Fibroblast of lung (primary cell): ENCODE data around the gene CASKIN2. TPM values are rescaled to one million over a fixed set of nuclear protein-coding genes. Genes with fewer than 3 reads are reported as not detected.

Source experiments
- DNase-seq, 2 donors: peaks; one replicate each; pipeline versions ENCODE4 v3.0.0 to v3.0.0-alpha.2; 2010; ENCODE audit warnings: low read depth in 2 of 2
- H2AFZ ChIP-seq: 2 replicates; pipeline ENCODE4 v1.5.1; 2012; ENCODE audit warnings: low read length, control low read depth, inconsistent platforms
- H3K27ac ChIP-seq: 2 replicates; pipeline ENCODE4 v1.5.1; 2011; ENCODE audit warnings: low read length, control low read depth; ENCODE audit not compliant: insufficient read depth
- H3K27me3 ChIP-seq: 2 replicates; pipeline ENCODE4 v1.5.1; 2011; ENCODE audit warnings: mild to moderate bottlenecking, low read length; ENCODE audit not compliant: control insufficient read depth, insufficient read depth
- H3K36me3 ChIP-seq: 2 replicates; pipeline ENCODE4 v1.5.1; 2011; ENCODE audit warnings: low read length; ENCODE audit not compliant: control insufficient read depth, insufficient read depth
- H3K4me1 ChIP-seq: 2 replicates; pipeline ENCODE4 v1.5.1; 2011; ENCODE audit warnings: low read length; ENCODE audit not compliant: control insufficient read depth, insufficient read depth; ENCODE audit errors: extremely low read depth
- H3K4me2 ChIP-seq: 2 replicates; pipeline ENCODE4 v1.5.1; 2011; ENCODE audit warnings: low read length, control low read depth; ENCODE audit not compliant: insufficient read depth; ENCODE audit errors: extremely low read depth
- H3K4me3 ChIP-seq, 4 experiments: fragments of 200-600 bp in 1 of 4; sonication (generic) in 1 of 4; replicated peaks in 1 of 4; 2 replicates each; pipeline ENCODE4 v1.5.1; 2011 to 2016; ENCODE audit warnings: low read length in 4 of 4, low read depth in 3 of 4, mild to moderate bottlenecking in 3 of 4, control low read depth in 2 of 4, inconsistent platforms in 1 of 4, mixed read lengths in 1 of 4; ENCODE audit not compliant: insufficient read depth in 1 of 4; ENCODE audit errors: control extremely low read depth in 1 of 4
- H3K79me2 ChIP-seq: 2 replicates; pipeline ENCODE4 v1.5.1; 2012; ENCODE audit warnings: mild to moderate bottlenecking, low read length, inconsistent platforms; ENCODE audit not compliant: control insufficient read depth, insufficient read depth
- H3K9ac ChIP-seq: 2 replicates; pipeline ENCODE4 v1.5.1; 2011; ENCODE audit warnings: mild to moderate bottlenecking, low read length, control low read depth; ENCODE audit not compliant: insufficient read depth
- H3K9me3 ChIP-seq: 2 replicates; pipeline ENCODE4 v1.5.1; 2012; ENCODE audit warnings: low read depth, low read length; ENCODE audit not compliant: control insufficient read depth, insufficient read depth
- H4K20me1 ChIP-seq: 2 replicates; pipeline ENCODE4 v1.5.1; 2011; ENCODE audit warnings: low read length; ENCODE audit not compliant: control insufficient read depth, insufficient read depth; ENCODE audit errors: extremely low read depth
- EZH2 ChIP-seq: IDR thresholded peaks from 2 replicates; pipeline ENCODE4 v1.5.1; 2012; ENCODE audit warnings: low read length, control low read depth, mild to moderate bottlenecking; ENCODE audit errors: missing control alignments
- polyA plus RNA-seq, 2 donors: library from polyadenylated mRNA; depleted of rRNA in 1 of 2; stranded (reverse) in 1 of 2; unstranded in 1 of 2; fragments of >200 nt; gene quantifications; 2 replicates each; pipeline ENCODE4 v1.2.1, GENCODE V29; 2011 to 2012; ENCODE audit warnings: missing spikeins in 1 of 2
- total RNA-seq: library from RNA; depleted of rRNA; stranded (reverse); fragments of >200 nt; gene quantifications from 2 replicates; pipeline ENCODE4 v1.2.1, GENCODE V29; 2014
- TF ChIP-seq, protein P1 (sequence below), 2 donors: IDR thresholded peaks in 1 of 2; conservative IDR thresholded peaks in 1 of 2; 1 replicate in 1 of 2; 2 replicates in 1 of 2; pipeline ENCODE4 v1.5.1; 2011 to 2012; ENCODE audit warnings: low read length in 2 of 2, control low read depth in 1 of 2, inconsistent platforms in 1 of 2, low read depth in 1 of 2, mild to moderate bottlenecking in 1 of 2

The CASKIN2 gene
- total and polyA plus RNA-seq, 2 donors (not counting 1 experiment from before 2014, with no cell fraction given), result 3.4 to 8.3 TPM

DNA sequence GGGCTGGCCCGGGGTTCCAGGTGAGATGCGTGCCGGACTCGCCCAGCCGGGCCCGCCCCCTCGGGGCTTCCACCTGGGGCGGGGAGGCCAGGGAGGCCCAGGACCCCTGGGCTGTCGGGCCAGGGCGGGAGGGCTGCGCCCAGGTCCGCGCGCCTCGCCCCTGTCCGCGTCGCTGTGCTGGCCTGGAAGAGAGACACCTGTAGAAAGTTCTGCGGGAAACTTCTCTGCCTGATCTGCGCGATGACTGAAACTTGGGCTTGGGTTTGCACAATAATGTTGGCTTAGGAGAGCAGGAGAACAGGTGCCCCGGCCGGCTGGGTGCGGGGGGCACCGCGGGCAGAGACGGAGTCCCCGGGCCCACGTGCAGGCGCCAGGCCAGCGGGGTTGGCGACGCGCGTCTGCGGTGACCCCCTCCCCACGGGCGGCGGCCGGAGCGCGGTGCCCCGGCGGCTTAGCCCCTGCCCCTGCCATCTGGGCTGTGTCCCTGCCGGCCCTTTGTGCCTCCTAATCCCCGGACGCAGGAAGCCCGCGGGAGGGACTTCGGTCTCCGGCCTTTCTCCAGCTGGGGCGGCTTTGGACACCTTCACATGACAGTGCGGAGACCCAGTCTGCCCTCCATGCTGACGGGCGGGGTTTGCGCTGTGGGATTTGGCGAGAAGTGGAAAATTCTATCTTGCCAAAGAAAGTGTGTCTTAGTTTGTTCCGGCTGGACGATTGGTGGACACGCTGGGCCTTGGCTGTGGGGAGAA lies 10.6 kb upstream of the CASKIN2 start:
- H3K27ac ChIP-seq, result no peak overlapping the region
- TF ChIP-seq EZH2, result peak; percentile 90
- TF ChIP-seq, protein P1, sequence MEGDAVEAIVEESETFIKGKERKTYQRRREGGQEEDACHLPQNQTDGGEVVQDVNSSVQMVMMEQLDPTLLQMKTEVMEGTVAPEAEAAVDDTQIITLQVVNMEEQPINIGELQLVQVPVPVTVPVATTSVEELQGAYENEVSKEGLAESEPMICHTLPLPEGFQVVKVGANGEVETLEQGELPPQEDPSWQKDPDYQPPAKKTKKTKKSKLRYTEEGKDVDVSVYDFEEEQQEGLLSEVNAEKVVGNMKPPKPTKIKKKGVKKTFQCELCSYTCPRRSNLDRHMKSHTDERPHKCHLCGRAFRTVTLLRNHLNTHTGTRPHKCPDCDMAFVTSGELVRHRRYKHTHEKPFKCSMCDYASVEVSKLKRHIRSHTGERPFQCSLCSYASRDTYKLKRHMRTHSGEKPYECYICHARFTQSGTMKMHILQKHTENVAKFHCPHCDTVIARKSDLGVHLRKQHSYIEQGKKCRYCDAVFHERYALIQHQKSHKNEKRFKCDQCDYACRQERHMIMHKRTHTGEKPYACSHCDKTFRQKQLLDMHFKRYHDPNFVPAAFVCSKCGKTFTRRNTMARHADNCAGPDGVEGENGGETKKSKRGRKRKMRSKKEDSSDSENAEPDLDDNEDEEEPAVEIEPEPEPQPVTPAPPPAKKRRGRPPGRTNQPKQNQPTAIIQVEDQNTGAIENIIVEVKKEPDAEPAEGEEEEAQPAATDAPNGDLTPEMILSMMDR (conservative IDR thresholded peaks at IDR 0.05 in 1 of 2, IDR thresholded peaks at IDR 0.05 in 1 of 2; ENCODE audit: low read depth in 1 of 2, low read length in 2 of 2), result no peak

DNA sequence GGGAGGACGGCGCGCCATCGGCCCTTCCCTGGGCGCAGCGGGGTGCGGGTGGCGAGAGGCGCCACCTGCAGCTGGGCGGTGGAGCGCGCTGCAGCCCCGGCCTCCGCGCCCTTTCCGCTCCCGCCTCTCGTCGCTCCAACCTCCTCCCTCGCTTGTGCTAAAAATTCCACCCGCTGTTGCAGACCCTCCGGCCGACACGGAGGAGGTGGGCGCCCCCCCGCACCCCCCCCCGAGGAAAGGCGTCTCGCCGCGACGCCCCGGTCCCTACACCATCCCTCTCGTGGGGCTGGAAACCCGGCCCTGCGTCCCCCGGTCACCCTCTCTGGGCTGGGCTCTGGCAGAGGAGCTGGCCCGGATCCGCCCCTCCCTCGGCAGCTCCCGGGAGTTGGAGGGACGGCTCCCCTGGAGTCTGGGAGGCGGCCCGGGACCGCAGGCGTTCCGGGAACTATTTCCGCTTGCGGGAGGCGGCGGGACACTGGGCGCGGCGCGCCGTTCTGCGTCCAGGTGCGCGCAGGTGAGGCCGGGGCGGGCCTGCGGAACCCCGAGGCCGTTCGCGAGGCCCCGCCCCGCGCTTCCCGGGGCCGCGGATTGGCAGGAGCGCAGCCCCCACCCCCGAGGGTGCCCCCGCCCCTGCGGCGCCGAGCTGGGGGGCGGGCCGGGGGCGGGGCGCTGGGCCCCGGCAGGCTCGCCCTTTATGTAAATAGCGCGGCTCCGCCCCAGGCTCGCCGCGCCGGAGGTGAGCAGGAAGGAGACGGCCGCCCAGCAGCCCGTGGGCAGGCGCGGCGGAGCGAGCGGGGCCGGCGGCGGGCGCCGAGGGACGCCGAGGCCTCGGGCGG lies 9.9 kb upstream of the CASKIN2 start, which contains the start of gene LLGL2:
TSS of gene LLGL2 (plus strand) at position 728 of the 836 bp plus-strand sequence. CDS start 17,730 bp downstream, outside the sequence.
- H3K79me2 ChIP-seq, result no peaks in the 10 kb centered on the region
- peak within 1 kb of the TSS; percentile 17 to 49 (median 32) for H3K4me3 ChIP-seq
- peaks cover 11% of the 10 kb centered on the region for H3K27me3 ChIP-seq
- peak within 1 kb of the TSS; percentile 78 for H3K4me2 ChIP-seq
- H2AFZ ChIP-seq, result no peak within 1 kb of the TSS
- no peak within 1 kb of the TSS for H3K9ac ChIP-seq
- H3K4me1 ChIP-seq, result no peaks in the 10 kb centered on the region
- no peak within 1 kb of the TSS for H3K27ac ChIP-seq
- no peaks in the 10 kb centered on the region for H4K20me1 ChIP-seq
- DNase-seq, result peak; percentile 15 to 42
- H3K9me3 ChIP-seq, result no peaks in the 10 kb centered on the region
- H3K36me3 ChIP-seq, result no peaks in the 10 kb centered on the region
- no peak for TF ChIP-seq EZH2
- TF ChIP-seq, protein P1 (conservative IDR thresholded peaks at IDR 0.05 in 1 of 2, IDR thresholded peaks at IDR 0.05 in 1 of 2; ENCODE audit: low read depth in 1 of 2, low read length in 2 of 2), result peak; percentile 13 to 18

More for the DNA sequence above, 10.6 kb upstream of the CASKIN2 start:
- H3K9me3 ChIP-seq, result no peaks in the 10 kb centered on the region
- H3K9ac ChIP-seq, result no peak overlapping the region
- H3K4me2 ChIP-seq, result no peak overlapping the region
- peaks cover 11% of the 10 kb centered on the region for H3K27me3 ChIP-seq
- no peaks in the 10 kb centered on the region for H3K4me1 ChIP-seq
- H2AFZ ChIP-seq, result no peak overlapping the region
- peak overlapping the region in 1 of 4 experiments; percentile 20 for H3K4me3 ChIP-seq
- DNase-seq, result no peak
- H3K79me2 ChIP-seq, result no peaks in the 10 kb centered on the region
- no peaks in the 10 kb centered on the region for H4K20me1 ChIP-seq
- H3K36me3 ChIP-seq, result no peaks in the 10 kb centered on the region

DNA sequence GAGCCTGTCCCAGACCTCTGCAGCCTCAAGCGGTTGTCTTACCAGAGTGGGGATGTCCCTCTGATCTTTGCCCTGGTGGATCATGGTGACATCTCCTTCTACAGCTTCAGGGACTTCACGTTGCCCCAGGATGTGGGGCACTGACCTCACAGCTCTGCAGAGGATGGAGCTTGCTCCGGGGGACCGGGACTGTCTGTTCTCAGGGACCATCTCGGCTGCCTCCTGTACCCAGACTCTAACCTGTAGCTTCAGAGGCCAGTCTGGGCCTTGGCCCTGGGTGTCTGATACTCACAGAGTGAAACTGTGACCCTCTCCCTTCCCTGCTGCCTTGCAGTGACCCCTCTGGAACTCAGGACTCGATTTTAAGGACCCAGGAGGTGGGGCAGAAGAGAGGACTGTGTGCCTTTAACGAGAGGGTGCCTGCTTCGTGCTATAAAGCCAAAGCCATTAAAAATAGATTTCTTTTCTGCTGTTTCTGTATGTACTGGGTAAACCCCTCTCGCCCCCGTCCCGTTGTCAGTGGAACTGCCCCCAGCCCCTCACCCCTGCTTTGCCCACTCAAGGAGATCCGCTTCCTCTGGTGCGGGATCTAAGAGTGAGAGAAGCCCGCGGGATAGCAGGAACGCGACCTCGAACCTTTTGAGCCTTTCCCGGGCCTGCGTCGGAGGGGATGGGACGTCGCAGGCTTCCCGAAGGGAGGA lies 9.1 kb upstream of the CASKIN2 start:
- TF ChIP-seq EZH2, result no peak
- TF ChIP-seq, protein P1 (conservative IDR thresholded peaks at IDR 0.05 in 1 of 2, IDR thresholded peaks at IDR 0.05 in 1 of 2; ENCODE audit: low read depth in 1 of 2, low read length in 2 of 2), result no peak
- Histone ChIP-seq H3K27me3 (peaks cover 11% of the 10 kb centered on the region), H3K36me3 (no peaks in the 10 kb centered on the region), H3K4me2 (peak overlapping the region; percentile 78), H3K9me3 (no peaks in the 10 kb centered on the region), H3K27ac (no peak overlapping the region), H3K79me2 (no peaks in the 10 kb centered on the region), H2AFZ (no peak overlapping the region), H4K20me1 (no peaks in the 10 kb centered on the region), H3K9ac (no peak overlapping the region), H3K4me1 (no peaks in the 10 kb centered on the region), H3K4me3 (no peak overlapping the region)
- no peak for DNase-seq
